Tibial artery (tissue), 4 donors: Measurements from ENCODE around the gene TMEM40.
A peak's percentile ranks its signal among the peaks of the same experiment; 100 is the strongest.
"Not testable (repeated sequence)": the region's sequence is repeated elsewhere in the genome, so short reads cannot be mapped to it uniquely, and the experiment has no call there.

Source experiments
- DNase-seq, 2 donors: peaks; one replicate each; pipeline ENCODE4 v3.0.0-alpha.2; 2019
- H3K27ac ChIP-seq, 2 donors: fragments of 200-600 bp; sonication (generic) in 1 of 2; 1 replicate in 1 of 2; 2 replicates in 1 of 2; pipeline ENCODE4 v1.5.1; 2018 to 2019; ENCODE audit warnings: mild to moderate bottlenecking in 1 of 2
- H3K27me3 ChIP-seq, 2 donors: fragments of 200-600 bp; sonication (generic) in 1 of 2; one replicate each; pipeline versions ENCODE4 v1.5.1 to v1.6.0; 2016 to 2019
- H3K36me3 ChIP-seq, 3 donors: fragments of 200-600 bp; sonication (generic) in 2 of 3; one replicate each; pipeline ENCODE4 v1.5.1; 2016 to 2019; ENCODE audit warnings: mild to moderate bottlenecking in 2 of 3
- H3K4me1 ChIP-seq, 4 donors: fragments of 200-600 bp; sonication (generic) in 2 of 4; 1 replicate in 3 of 4; 2 replicates in 1 of 4; pipeline ENCODE4 v1.5.1; 2016 to 2019
- H3K4me3 ChIP-seq, 2 donors: fragments of 200-600 bp; sonication (generic) in 1 of 2; 1 replicate in 1 of 2; 2 replicates in 1 of 2; pipeline ENCODE4 v1.5.1; 2018 to 2019; ENCODE audit warnings: mild to moderate bottlenecking in 2 of 2
- H3K9me3 ChIP-seq, 3 donors: fragments of 200-600 bp; sonication (generic) in 1 of 3; one replicate each; pipeline ENCODE4 v1.5.1; 2016 to 2019
- intact Hi-C: fragments of 100-400 bp; cut with DNase I; formaldehyde crosslinking; loops from one replicate; pipeline ENCODE4 v1.15.0; 2023; ENCODE audit warnings: low total_unique reads
- TF ChIP-seq, protein P1 (sequence below), 2 experiments: fragments of 200-600 bp in 1 of 2; fragments of 450-650 bp in 1 of 2; IDR thresholded peaks; one replicate each; pipeline ENCODE4 v1.5.1; 2017 to 2019; ENCODE audit warnings: antibody characterized with exemption in 2 of 2, mild to moderate bottlenecking in 1 of 2, moderate library complexity in 1 of 2

Gene TMEM40

GRCh38 chr3:12796171-12797123 lies 37.4 kb upstream of the TMEM40 start, which contains the start of gene CAND2:
TSS of gene CAND2 (plus strand) at chr3:12796680. CDS start at chr3:12796721, 41 bp downstream.
- peak within 1 kb of the TSS; percentile 87 to 90 for H3K27ac ChIP-seq
- no peaks in the 10 kb centered on the region for H3K27me3 ChIP-seq
- H3K9me3 ChIP-seq: no peaks in the 10 kb centered on the region
- intact Hi-C loops: no loop called here
- TF ChIP-seq, protein P1, sequence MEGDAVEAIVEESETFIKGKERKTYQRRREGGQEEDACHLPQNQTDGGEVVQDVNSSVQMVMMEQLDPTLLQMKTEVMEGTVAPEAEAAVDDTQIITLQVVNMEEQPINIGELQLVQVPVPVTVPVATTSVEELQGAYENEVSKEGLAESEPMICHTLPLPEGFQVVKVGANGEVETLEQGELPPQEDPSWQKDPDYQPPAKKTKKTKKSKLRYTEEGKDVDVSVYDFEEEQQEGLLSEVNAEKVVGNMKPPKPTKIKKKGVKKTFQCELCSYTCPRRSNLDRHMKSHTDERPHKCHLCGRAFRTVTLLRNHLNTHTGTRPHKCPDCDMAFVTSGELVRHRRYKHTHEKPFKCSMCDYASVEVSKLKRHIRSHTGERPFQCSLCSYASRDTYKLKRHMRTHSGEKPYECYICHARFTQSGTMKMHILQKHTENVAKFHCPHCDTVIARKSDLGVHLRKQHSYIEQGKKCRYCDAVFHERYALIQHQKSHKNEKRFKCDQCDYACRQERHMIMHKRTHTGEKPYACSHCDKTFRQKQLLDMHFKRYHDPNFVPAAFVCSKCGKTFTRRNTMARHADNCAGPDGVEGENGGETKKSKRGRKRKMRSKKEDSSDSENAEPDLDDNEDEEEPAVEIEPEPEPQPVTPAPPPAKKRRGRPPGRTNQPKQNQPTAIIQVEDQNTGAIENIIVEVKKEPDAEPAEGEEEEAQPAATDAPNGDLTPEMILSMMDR (IDR thresholded peaks at IDR 0.05): peak in 1 of 2 experiments; percentile 20
- peak within 1 kb of the TSS; percentile 58 to 91 for H3K4me3 ChIP-seq
- peaks cover 0 to 3% (median 0%) of the 10 kb centered on the region in 3 donors for H3K36me3 ChIP-seq
- H3K4me1 ChIP-seq: peaks cover 0 to 27% (median 18%) of the 10 kb centered on the region in 4 donors
- peak; percentile 71 to 85 for DNase-seq

DNA sequence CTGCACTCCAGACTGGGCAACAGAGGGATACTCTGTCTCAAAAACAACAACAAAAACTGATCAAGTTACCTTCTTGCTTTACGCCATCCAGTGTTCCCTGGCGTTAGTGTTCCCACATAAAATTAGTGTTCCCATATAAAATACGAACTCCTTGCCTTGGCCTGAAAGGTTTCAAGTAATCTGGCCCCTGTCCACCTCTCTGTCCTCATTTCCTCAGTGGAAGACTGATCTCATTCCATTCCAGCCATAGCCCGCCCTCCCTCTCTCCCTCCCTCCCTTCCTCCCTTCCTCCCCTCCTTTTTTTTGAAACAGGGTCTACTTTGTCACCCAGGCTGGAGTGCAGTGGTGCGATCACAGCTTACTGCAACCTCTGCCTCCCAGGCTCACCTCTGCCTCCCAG lies 34.6 kb upstream of the TMEM40 start:
- no peaks in the 10 kb centered on the region for H3K9me3 ChIP-seq
- peaks cover 0 to 25% (median 16%) of the 10 kb centered on the region in 4 donors for H3K4me1 ChIP-seq
- H3K4me3 ChIP-seq: no peak overlapping the region
- intact Hi-C loops: no loop called here
- TF ChIP-seq, protein P1 (IDR thresholded peaks at IDR 0.05): no peak
- no peaks in the 10 kb centered on the region for H3K36me3 ChIP-seq
- no peaks in the 10 kb centered on the region for H3K27me3 ChIP-seq
- no peak overlapping the region for H3K27ac ChIP-seq
- no peak for DNase-seq

- Histone ChIP-seq H3K4me1 (peaks cover 0 to 8% (median 3%) of the 10 kb centered on the region in 4 donors), H3K27ac (no peak overlapping the region), H3K9me3 (no peaks in the 10 kb centered on the region), H3K27me3 (no peaks in the 10 kb centered on the region), H3K4me3 (no peak overlapping the region), H3K36me3 (no peaks in the 10 kb centered on the region)
- DNase-seq: no peak
- intact Hi-C loops: no loop called here
- TF ChIP-seq, protein P1 (IDR thresholded peaks at IDR 0.05): no peak
These were observed 32.4 kb upstream of the TMEM40 start for GRCh38 chr3:12791430-12791829.

- not testable (repeated sequence) for H3K4me1 ChIP-seq, H3K27me3 ChIP-seq, H3K9me3 ChIP-seq, H3K4me3 ChIP-seq, H3K36me3 ChIP-seq, H3K27ac ChIP-seq
- intact Hi-C loops: loop anchor here (5.0 kb wide), 1 partner anchor 54 kb away; the partner anchor contains the start of gene RPL32
- DNase-seq: peak in 1 of 2 donors; percentile 50
These were observed 29.1 kb upstream of the TMEM40 start for GRCh38 chr3:12787967-12788690.

GRCh38 chr3:12787346-12787745 lies 28.3 kb upstream of the TMEM40 start:
- TF ChIP-seq, protein P1 (IDR thresholded peaks at IDR 0.05): peak; percentile 49 to 52
- intact Hi-C loops: loop anchor here (5.0 kb wide), 1 partner anchor 55 kb away; the partner anchor contains the start of gene RPL32
- H3K27me3 ChIP-seq, H3K27ac ChIP-seq, H3K36me3 ChIP-seq, H3K4me1 ChIP-seq, H3K9me3 ChIP-seq, H3K4me3 ChIP-seq: not testable (repeated sequence)
- peak; percentile 65 to 82 for DNase-seq
